ENCODE results near the gene NELFCD.

NELFCD gene

GRCh38 chr20:58967652-58968429 is 13.2 kb upstream of the NELFCD start:
- no peak overlapping the region for H2AK5ac ChIP-seq (ENCODE audit: low read length)
- no CpG with 5 or more reads among the region's 10 CpGs for WGBS (ENCODE audit: extremely low coverage, insufficient coverage, insufficient read length)
- H2BK12ac ChIP-seq (ENCODE audit: low read length) = no peak overlapping the region
- H3K9ac ChIP-seq (ENCODE audit: low read length) = no peak overlapping the region
- H2BK5ac ChIP-seq (ENCODE audit: low read depth, low read length, poor library complexity) = no peak overlapping the region
- no peak overlapping the region for H3K27ac ChIP-seq (ENCODE audit: low read depth, low read length)
- H3K27me3 ChIP-seq (ENCODE audit: insufficient read depth, low read length) = no peaks in the 10 kb centered on the region
- no peak overlapping the region for H3K4ac ChIP-seq (ENCODE audit: low read depth, low read length)
- no peak overlapping the region for H3K4me3 ChIP-seq (ENCODE audit: low read depth, low read length)
- peaks cover 4 to 5% of the 10 kb centered on the region in 2 experiments for H3K4me1 ChIP-seq (ENCODE audit: control insufficient read depth in 1 of 2, insufficient read depth in 2 of 2, low read length in 2 of 2)
- no peak for DNase-seq
- no peaks in the 10 kb centered on the region for H3K36me3 ChIP-seq (ENCODE audit: control insufficient read depth in 1 of 2, insufficient read depth in 2 of 2, low read length in 2 of 2)
- H3K9me3 ChIP-seq (ENCODE audit: insufficient read depth, low read depth, low read length) = peaks cover 4% of the 10 kb centered on the region
- H3K14ac ChIP-seq (ENCODE audit: low read length) = no peak overlapping the region
- no peaks in the 10 kb centered on the region for H3K79me2 ChIP-seq (ENCODE audit: control insufficient read depth, insufficient read depth, low read length, poor library complexity)
- H4K91ac ChIP-seq (ENCODE audit: low read depth, low read length) = no peak overlapping the region
- H4K12ac ChIP-seq (ENCODE audit: low read depth, low read length) = no peak overlapping the region
- no peak overlapping the region for H2BK120ac ChIP-seq (ENCODE audit: insufficient read depth, low read length, poor library complexity)
- H2AFZ ChIP-seq (ENCODE audit: insufficient read depth, low read length, poor library complexity) = no peak overlapping the region
- no peak overlapping the region for H3K18ac ChIP-seq (ENCODE audit: low read length)
- H3K23ac ChIP-seq (ENCODE audit: low read length) = no peak overlapping the region
- no peak overlapping the region for H4K8ac ChIP-seq (ENCODE audit: low read depth, low read length)
- H3K4me2 ChIP-seq (ENCODE audit: low read length) = no peak overlapping the region
- H3K79me1 ChIP-seq (ENCODE audit: low read length) = no peaks in the 10 kb centered on the region

- Histone ChIP-seq H3K79me2 (ENCODE audit: control insufficient read depth, insufficient read depth, low read length, poor library complexity) (no peaks in the 10 kb centered on the region), H3K9ac (ENCODE audit: low read length) (no peak overlapping the region), H2BK12ac (ENCODE audit: low read length) (no peak overlapping the region), H3K23ac (ENCODE audit: low read length) (no peak overlapping the region), H3K9me3 (ENCODE audit: insufficient read depth, low read depth, low read length) (peaks cover 4% of the 10 kb centered on the region), H2BK120ac (ENCODE audit: insufficient read depth, low read length, poor library complexity) (no peak overlapping the region), H3K4me3 (ENCODE audit: low read depth, low read length) (no peak overlapping the region), H2BK5ac (ENCODE audit: low read depth, low read length, poor library complexity) (no peak overlapping the region), H3K27ac (ENCODE audit: low read depth, low read length) (no peak overlapping the region), H4K12ac (ENCODE audit: low read depth, low read length) (no peak overlapping the region), H4K8ac (ENCODE audit: low read depth, low read length) (no peak overlapping the region), H2AK5ac (ENCODE audit: low read length) (no peak overlapping the region), H4K91ac (ENCODE audit: low read depth, low read length) (no peak overlapping the region), H3K4ac (ENCODE audit: low read depth, low read length) (no peak overlapping the region), H3K14ac (ENCODE audit: low read length) (no peak overlapping the region), H3K27me3 (ENCODE audit: insufficient read depth, low read length) (no peaks in the 10 kb centered on the region), H3K18ac (ENCODE audit: low read length) (no peak overlapping the region), H2AFZ (ENCODE audit: insufficient read depth, low read length, poor library complexity) (no peak overlapping the region), H3K4me2 (ENCODE audit: low read length) (no peak overlapping the region), H3K4me1 (ENCODE audit: control insufficient read depth in 1 of 2, insufficient read depth in 2 of 2, low read length in 2 of 2) (peaks cover 3 to 4% of the 10 kb centered on the region in 2 experiments), H3K79me1 (ENCODE audit: low read length) (no peaks in the 10 kb centered on the region), H3K36me3 (ENCODE audit: control insufficient read depth in 1 of 2, insufficient read depth in 2 of 2, low read length in 2 of 2) (no peaks in the 10 kb centered on the region)
- no CpG with 5 or more reads among the region's 2 CpGs for WGBS (ENCODE audit: extremely low coverage, insufficient coverage, insufficient read length)
- no peak for DNase-seq
Measured at GRCh38 chr20:58969439-58969838, 11.6 kb upstream of the NELFCD start.

GRCh38 chr20:58970146-58970545 is 10.9 kb upstream of the NELFCD start:
- DNase-seq = no peak
- peaks cover 4% of the 10 kb centered on the region for H3K9me3 ChIP-seq (ENCODE audit: insufficient read depth, low read depth, low read length)
- H2AFZ ChIP-seq (ENCODE audit: insufficient read depth, low read length, poor library complexity) = no peak overlapping the region
- H2AK5ac ChIP-seq (ENCODE audit: low read length) = no peak overlapping the region
- no peak overlapping the region for H4K91ac ChIP-seq (ENCODE audit: low read depth, low read length)
- no peak overlapping the region for H2BK120ac ChIP-seq (ENCODE audit: insufficient read depth, low read length, poor library complexity)
- no peak overlapping the region for H3K4me2 ChIP-seq (ENCODE audit: low read length)
- no CpG with 5 or more reads among the region's 1 CpG for WGBS (ENCODE audit: extremely low coverage, insufficient coverage, insufficient read length)
- H3K79me2 ChIP-seq (ENCODE audit: control insufficient read depth, insufficient read depth, low read length, poor library complexity) = no peaks in the 10 kb centered on the region
- no peak overlapping the region for H3K18ac ChIP-seq (ENCODE audit: low read length)
- H3K27ac ChIP-seq (ENCODE audit: low read depth, low read length) = no peak overlapping the region
- H3K23ac ChIP-seq (ENCODE audit: low read length) = no peak overlapping the region
- H3K79me1 ChIP-seq (ENCODE audit: low read length) = no peaks in the 10 kb centered on the region
- no peak overlapping the region for H2BK12ac ChIP-seq (ENCODE audit: low read length)
- no peak overlapping the region for H2BK5ac ChIP-seq (ENCODE audit: low read depth, low read length, poor library complexity)
- no peak overlapping the region for H3K4ac ChIP-seq (ENCODE audit: low read depth, low read length)
- H3K4me1 ChIP-seq (ENCODE audit: control insufficient read depth in 1 of 2, insufficient read depth in 2 of 2, low read length in 2 of 2) = peaks cover 3% of the 10 kb centered on the region in 2 experiments
- H3K9ac ChIP-seq (ENCODE audit: low read length) = no peak overlapping the region
- no peaks in the 10 kb centered on the region for H3K36me3 ChIP-seq (ENCODE audit: control insufficient read depth in 1 of 2, insufficient read depth in 2 of 2, low read length in 2 of 2)
- no peak overlapping the region for H4K12ac ChIP-seq (ENCODE audit: low read depth, low read length)
- H3K27me3 ChIP-seq (ENCODE audit: insufficient read depth, low read length) = no peaks in the 10 kb centered on the region
- H3K14ac ChIP-seq (ENCODE audit: low read length) = no peak overlapping the region
- no peak overlapping the region for H4K8ac ChIP-seq (ENCODE audit: low read depth, low read length)
- H3K4me3 ChIP-seq (ENCODE audit: low read depth, low read length) = no peak overlapping the region

- no CpG with 5 or more reads among the region's 6 CpGs for WGBS (ENCODE audit: extremely low coverage, insufficient coverage, insufficient read length)
- Histone ChIP-seq H3K79me1 (ENCODE audit: low read length) (no peaks in the 10 kb centered on the region), H4K91ac (ENCODE audit: low read depth, low read length) (no peak overlapping the region), H3K27me3 (ENCODE audit: insufficient read depth, low read length) (no peaks in the 10 kb centered on the region), H3K9me3 (ENCODE audit: insufficient read depth, low read depth, low read length) (no peaks in the 10 kb centered on the region), H2BK12ac (ENCODE audit: low read length) (no peak overlapping the region), H3K79me2 (ENCODE audit: control insufficient read depth, insufficient read depth, low read length, poor library complexity) (no peaks in the 10 kb centered on the region), H3K23ac (ENCODE audit: low read length) (no peak overlapping the region), H2AFZ (ENCODE audit: insufficient read depth, low read length, poor library complexity) (no peak overlapping the region), H3K4me1 (ENCODE audit: control insufficient read depth in 1 of 2, insufficient read depth in 2 of 2, low read length in 2 of 2) (no peaks in the 10 kb centered on the region), H3K4ac (ENCODE audit: low read depth, low read length) (no peak overlapping the region), H4K12ac (ENCODE audit: low read depth, low read length) (no peak overlapping the region), H3K9ac (ENCODE audit: low read length) (no peak overlapping the region), H3K36me3 (ENCODE audit: control insufficient read depth in 1 of 2, insufficient read depth in 2 of 2, low read length in 2 of 2) (no peaks in the 10 kb centered on the region), H3K18ac (ENCODE audit: low read length) (no peak overlapping the region), H3K27ac (ENCODE audit: low read depth, low read length) (no peak overlapping the region), H3K4me3 (ENCODE audit: low read depth, low read length) (no peak overlapping the region), H4K8ac (ENCODE audit: low read depth, low read length) (no peak overlapping the region), H2BK5ac (ENCODE audit: low read depth, low read length, poor library complexity) (no peak overlapping the region), H3K14ac (ENCODE audit: low read length) (no peak overlapping the region), H2AK5ac (ENCODE audit: low read length) (no peak overlapping the region), H2BK120ac (ENCODE audit: insufficient read depth, low read length, poor library complexity) (no peak overlapping the region), H3K4me2 (ENCODE audit: low read length) (no peak overlapping the region)
- DNase-seq = no peak
Measured at GRCh38 chr20:58971429-58971828, 9.6 kb upstream of the NELFCD start.

Measured in trophoblast cell (in vitro differentiated cells and primary cell).